HepG2 (cell line): ENCODE results near the gene RAB34. TPM values are rescaled to one million over a fixed set of nuclear protein-coding genes. Genes with fewer than 3 reads are reported as not detected.

Source experiments
- ATAC-seq: fragments of 200-7000 bp; cut with Tn5 transposase; 3 replicates; pipeline ENCODE4 v1.9.1; 2020; ENCODE audit warnings: mild to moderate bottlenecking, moderate library complexity
- BruUV-seq: library from RNA; stranded (reverse); fragments of 400-500 nt; replicated peaks from 2 replicates; lab custom pipeline; 2021; lab: Mats Ljungman, UMichigan
- CTCF ChIA-PET: fragments of 300-600 bp; formaldehyde crosslinking; extraction: SDS; loops from one replicate; lab custom pipeline; 2021; ENCODE audit warnings: low total read pairs, inconsistent platforms, low intra/inter-chr PET ratio; lab: Yijun Ruan, JAX
- POLR2A ChIA-PET: fragments of 350-600 bp; sonication (Branson Sonifier 250); formaldehyde crosslinking; loops from one replicate; lab custom pipeline; 2020; ENCODE audit warnings: antibody characterized with exemption, inconsistent platforms; lab: Yijun Ruan, JAX
- DNase-seq: peaks from one replicate; pipeline ENCODE4 v3.0.0-alpha.2; 2015; ENCODE audit warnings: low spot score
- FAIRE-seq: peaks from 3 replicates; lab custom pipeline; 2011; peaks lifted over from hg19 to GRCh38; lab: Jason Lieb, UNC
- H2AFZ ChIP-seq: one replicate; pipeline ENCODE4 v1.6.1; 2011; ENCODE audit warnings: low read length, inconsistent platforms
- H3K27ac ChIP-seq: fragments of 300-600 bp; 3 replicates; pipeline ENCODE4 v1.8.0; 2011; ENCODE audit warnings: mixed run types, mild to moderate bottlenecking, mixed read lengths, low read length, inconsistent platforms; ENCODE audit not compliant: insufficient read depth; ENCODE audit errors: extremely low read length
- H3K27me3 ChIP-seq, 2 experiments: fragments of 200-600 bp in 1 of 2; 2 replicates in 1 of 2; 3 replicates in 1 of 2; pipeline versions ENCODE4 v1.6.0 to v1.8.0; 2011; ENCODE audit warnings: low read length in 2 of 2, mild to moderate bottlenecking in 2 of 2, moderate library complexity in 2 of 2, inconsistent platforms in 1 of 2; ENCODE audit not compliant: insufficient read depth in 2 of 2, control insufficient read depth in 1 of 2
- H3K36me3 ChIP-seq, 2 experiments: fragments of 200-600 bp in 1 of 2; replicated peaks in 1 of 2; 2 replicates in 1 of 2; 3 replicates in 1 of 2; pipeline versions ENCODE4 v1.5.1 to v1.8.0; 2011; ENCODE audit warnings: low read length in 2 of 2, inconsistent platforms in 1 of 2; ENCODE audit not compliant: insufficient read depth in 2 of 2, control insufficient read depth in 1 of 2
- H3K4me1 ChIP-seq: 2 replicates; pipeline ENCODE4 v1.5.1; 2012; ENCODE audit warnings: low read length, inconsistent platforms; ENCODE audit not compliant: insufficient read depth
- H3K4me2 ChIP-seq: 2 replicates; pipeline ENCODE4 v1.6.0; 2011; ENCODE audit warnings: low read depth, low read length, inconsistent platforms
- H3K4me3 ChIP-seq, 3 experiments: fragments of 200-600 bp in 1 of 3; sonication (generic), shearing (Covaris generic) in 1 of 3; replicated peaks in 1 of 3; 2 replicates each; pipeline ENCODE4 v1.5.1; 2011 to 2016; ENCODE audit warnings: low read length in 3 of 3, inconsistent platforms in 2 of 3, low read depth in 2 of 3, mild to moderate bottlenecking in 2 of 3, control low read depth in 1 of 3, mixed read lengths in 1 of 3; ENCODE audit not compliant: insufficient read depth in 1 of 3
- H3K79me2 ChIP-seq: one replicate; pipeline ENCODE4 v1.6.1; 2011; ENCODE audit warnings: low read length, inconsistent platforms; ENCODE audit not compliant: insufficient read depth
- H3K9ac ChIP-seq: 2 replicates; pipeline ENCODE4 v1.6.0; 2011; ENCODE audit warnings: mild to moderate bottlenecking, low read depth, low read length, inconsistent platforms; ENCODE audit not compliant: insufficient read depth
- H3K9me3 ChIP-seq: 2 replicates; pipeline ENCODE4 v1.5.1; 2012; ENCODE audit warnings: mild to moderate bottlenecking, low read length
- H4K20me1 ChIP-seq: 2 replicates; pipeline ENCODE4 v1.6.0; 2011; ENCODE audit warnings: inconsistent platforms, mild to moderate bottlenecking, low read length, moderate library complexity; ENCODE audit not compliant: insufficient read depth
- ETV5 ChIP-seq: IDR thresholded peaks from 2 replicates; pipeline ENCODE4 v1.6.1; 2018; ENCODE audit warnings: missing biosample characterization, missing genetic modification reagents, inconsistent platforms, borderline replicate concordance
- RCOR2 ChIP-seq: IDR thresholded peaks from 2 replicates; pipeline ENCODE4 v1.6.1; 2016; ENCODE audit warnings: missing biosample characterization, missing genetic modification reagents
- REST ChIP-seq, 2 experiments: IDR thresholded peaks; 2 replicates each; pipeline ENCODE4 v1.6.1; 2011 to 2012; ENCODE audit warnings: low read length in 2 of 2, borderline replicate concordance in 1 of 2, low read depth in 1 of 2, mild to moderate bottlenecking in 1 of 2, moderate library complexity in 1 of 2
- REXO4 ChIP-seq: sonication (generic); formaldehyde crosslinking; IDR thresholded peaks from 2 replicates; pipeline ENCODE4 v1.8.0; 2022; ENCODE audit warnings: missing genetic modification reagents, mild to moderate bottlenecking, borderline replicate concordance
- SMAD9 ChIP-seq: sonication (generic); formaldehyde crosslinking; IDR thresholded peaks from 2 replicates; pipeline ENCODE4 v1.5.1; 2020; ENCODE audit warnings: mild to moderate bottlenecking, missing genetic modification reagents
- SP1 ChIP-seq, 2 experiments: fragments of 450-650 bp in 1 of 2; sonication (generic) in 1 of 2; formaldehyde crosslinking in 1 of 2; IDR thresholded peaks; 2 replicates each; pipeline versions ENCODE4 v1.4.0 to v1.6.1; 2016 to 2020; ENCODE audit warnings: missing genetic modification reagents in 1 of 2
- SPEN ChIP-seq: sonication (generic); formaldehyde crosslinking; IDR thresholded peaks from 2 replicates; pipeline ENCODE4 v1.5.1; 2020; ENCODE audit warnings: low read depth, mild to moderate bottlenecking, missing genetic modification reagents
- STAT5B ChIP-seq: sonication (generic); formaldehyde crosslinking; IDR thresholded peaks from 2 replicates; pipeline ENCODE4 v1.4.0; 2020; ENCODE audit warnings: missing genetic modification reagents
- TRIM22 ChIP-seq: fragments of 450-650 bp; IDR thresholded peaks from 2 replicates; pipeline ENCODE4 v1.6.1; 2017
- ZBTB4 ChIP-seq: sonication (generic); formaldehyde crosslinking; IDR thresholded peaks from 2 replicates; pipeline ENCODE4 v1.4.0; 2020; ENCODE audit warnings: missing genetic modification reagents, mild to moderate bottlenecking, borderline replicate concordance
- ZFP36L2 ChIP-seq: sonication (generic); formaldehyde crosslinking; IDR thresholded peaks from 2 replicates; pipeline ENCODE4 v1.4.0; 2020; ENCODE audit warnings: missing genetic modification reagents
- ZMYM3 ChIP-seq: sonication (generic); formaldehyde crosslinking; IDR thresholded peaks from 2 replicates; pipeline ENCODE4 v1.5.1; 2020; ENCODE audit warnings: mild to moderate bottlenecking, missing genetic modification reagents
- ZNF232 ChIP-seq: sonication (generic); formaldehyde crosslinking; IDR thresholded peaks from 2 replicates; pipeline ENCODE4 v1.4.0; 2020; ENCODE audit warnings: missing genetic modification reagents, borderline replicate concordance
- ZNF326 ChIP-seq: sonication (generic); formaldehyde crosslinking; IDR thresholded peaks from 2 replicates; pipeline ENCODE4 v1.4.0; 2020; ENCODE audit warnings: missing genetic modification reagents, borderline replicate concordance
- ZNF33A ChIP-seq: sonication (generic); formaldehyde crosslinking; IDR thresholded peaks from 2 replicates; pipeline ENCODE4 v1.5.1; 2020; ENCODE audit warnings: missing genetic modification reagents, mild to moderate bottlenecking, moderate library complexity, borderline replicate concordance
- ZNF768 ChIP-seq: sonication (generic); formaldehyde crosslinking; IDR thresholded peaks from 2 replicates; pipeline ENCODE4 v1.4.0; 2020; ENCODE audit warnings: missing genetic modification reagents
- WGBS: methylation state at CpG from one replicate; pipeline ENCODE4 v1.1.6; 2017; ENCODE audit warnings: low lambda C conversion rate; 5-methylcytosine and 5-hydroxymethylcytosine counted together
- in situ Hi-C: cut with HindIII; loops from 2 replicates; pipeline ENCODE4 v1.10.0; 2017; ENCODE audit warnings: low pct_unique_long_range_greater_than_20kb; ENCODE audit not compliant: extremely low pct_ligation_motif_present
- intact Hi-C: fragments of 100-400 bp; cut with micrococcal nuclease; formaldehyde crosslinking; loops from one replicate; pipeline ENCODE4 v1.10.0; 2022; ENCODE audit not compliant: unreplicated experiment
- polyA plus RNA-seq, 8 experiments: library from polyadenylated mRNA; depleted of rRNA in 3 of 8; stranded (reverse) in 7 of 8; unstranded in 1 of 8; fragments of >200 nt; fragmentation: Illumina TruSeq in 4 of 8; extraction: Trizol in 4 of 8; gene quantifications; 2 replicates each; pipeline versions ENCODE4 v1.2.1 to v1.2.3, GENCODE V29; 2011 to 2016; ENCODE audit warnings: low read depth in 4 of 8, missing spikeins in 1 of 8, mixed read lengths in 1 of 8; ENCODE audit not compliant: insufficient read depth in 1 of 8
- total RNA-seq, 5 experiments: library from RNA; depleted of rRNA; stranded (reverse); fragments of >200 nt; fragmentation: Illumina TruSeq; extraction: Trizol; gene quantifications; 2 replicates each; pipeline ENCODE4 v1.2.3, GENCODE V29; 2016; ENCODE audit warnings: low read depth in 1 of 5

RAB34 gene
- total and polyA plus RNA-seq, 2 of the 13 experiments (the other 11 are each of a cell fraction or from before 2014, with no cell fraction given): 0.49 TPM; not detected in 1

- no peak for TF ChIP-seq REST (IDR thresholded peaks at IDR 0.05; ENCODE audit: borderline replicate concordance in 1 of 2, low read depth in 1 of 2, low read length in 2 of 2)
- no peak for TF ChIP-seq SPEN
- no peak for TF ChIP-seq ZFP36L2
- TF ChIP-seq, all 625 proteins: peak for 0
These were observed 2.5 kb downstream of the RAB34 start (continued) for GRCh38 chr17:28715217-28715616.

GRCh38 chr17:28714281-28714680 lies 3.4 kb downstream of the RAB34 start:
- Histone ChIP-seq H3K4me1 (peaks cover 54% of the 10 kb centered on the region), H3K4me3 (no peak overlapping the region), H3K4me2 (no peak overlapping the region), H3K9ac (no peak overlapping the region), H3K36me3 (no peaks in the 10 kb centered on the region), H3K9me3 (no peaks in the 10 kb centered on the region), H3K79me2 (no peaks in the 10 kb centered on the region), H4K20me1 (no peaks in the 10 kb centered on the region), H3K27me3 (peaks cover 2 to 3% of the 10 kb centered on the region in 2 experiments; a peak in 2 of 5 replicates), H3K27ac (no peak overlapping the region), H2AFZ (no peak overlapping the region)
- DNase-seq: no peak
- no TSS peak for BruUV-seq
- in situ Hi-C loops: no loop called here
- CTCF ChIA-PET: no interaction called here
- intact Hi-C loops: no loop called here
- ATAC-seq: no peak
- POLR2A ChIA-PET: interaction anchor here (10.1 kb wide), 1 partner anchor 15 kb away, joined by 145 read pairs; no protein-coding TSS in a partner anchor
- 43% methylated on average over 3 of the region's 3 CpGs for WGBS
- no peak for FAIRE-seq
- no peak for TF ChIP-seq ZNF326 (CRISPR knock-in tag)
- no peak for TF ChIP-seq SP1 (IDR thresholded peaks at IDR 0.05)
- no peak for TF ChIP-seq SP1 (CRISPR knock-in tag; IDR thresholded peaks at IDR 0.05)
- no peak for TF ChIP-seq STAT5B (CRISPR knock-in tag)
- TF ChIP-seq SMAD9 (CRISPR knock-in tag): no peak
- TF ChIP-seq RCOR2 (CRISPR knock-in tag): peak; percentile 42; the same call in 1 of the 2 replicates
- peak; percentile 35; the same call in 1 of the 2 replicates for TF ChIP-seq ETV5
- TF ChIP-seq TRIM22: no peak
- no peak for TF ChIP-seq REXO4
- TF ChIP-seq ZNF768: peak; percentile 81
- no peak for TF ChIP-seq ZNF232 (CRISPR knock-in tag)
- TF ChIP-seq ZNF33A (CRISPR knock-in tag): no peak
- TF ChIP-seq ZMYM3 (CRISPR knock-in tag): peak; percentile 69
- no peak for TF ChIP-seq ZBTB4 (CRISPR knock-in tag)
